ENCODE measurements around the gene THRB.
A peak's percentile ranks its signal among the peaks of the same experiment; 100 is the strongest.

The THRB gene

GRCh38 chr3:24374801-24375200 lies 119.8 kb downstream of the THRB start:
- no peak for DNase-seq

- DNase-seq: no peak
Measured at GRCh38 chr3:24373198-24373959, 121.3 kb downstream of the THRB start.

- DNase-seq: no peak
Measured at GRCh38 chr3:24372559-24373197, 122.0 kb downstream of the THRB start.

- DNase-seq: no peak
Measured at GRCh38 chr3:24370352-24371090, 124.1 kb downstream of the THRB start.

- DNase-seq: no peak
Measured at GRCh38 chr3:24368605-24369004, 126.0 kb downstream of the THRB start.

GRCh38 chr3:24367664-24368264 lies 126.9 kb downstream of the THRB start:
- no peak for DNase-seq

GRCh38 chr3:24367216-24367615 lies 127.4 kb downstream of the THRB start:
- no peak for DNase-seq

- DNase-seq: peak; percentile 61
Measured at GRCh38 chr3:24365168-24365567, 129.5 kb downstream of the THRB start.

- DNase-seq: no peak
Measured at GRCh38 chr3:24364359-24364758, 130.3 kb downstream of the THRB start.

- DNase-seq: no peak
Measured at GRCh38 chr3:24363242-24363641, 131.4 kb downstream of the THRB start.

- no peak for DNase-seq
Measured at GRCh38 chr3:24361623-24362022, 133.0 kb downstream of the THRB start.

- no peak for DNase-seq
Measured at GRCh38 chr3:24360957-24361356, 133.7 kb downstream of the THRB start.

- DNase-seq: no peak
Measured at GRCh38 chr3:24359645-24360462, 134.8 kb downstream of the THRB start.

- no peak for DNase-seq
Measured at GRCh38 chr3:24359102-24359501, 135.5 kb downstream of the THRB start.

GRCh38 chr3:24357635-24358034 lies 137.0 kb downstream of the THRB start:
- no peak for DNase-seq

GRCh38 chr3:24355806-24356205 lies 138.8 kb downstream of the THRB start:
- DNase-seq: peak; percentile 15

- DNase-seq: no peak
Measured at GRCh38 chr3:24354230-24354629, 140.4 kb downstream of the THRB start.

- no peak for DNase-seq
Measured at GRCh38 chr3:24352893-24353553, 141.6 kb downstream of the THRB start.

- DNase-seq: peak; percentile 56
Measured at GRCh38 chr3:24351779-24352469, 142.7 kb downstream of the THRB start.

- DNase-seq: no peak
Measured at GRCh38 chr3:24349367-24350019, 145.2 kb downstream of the THRB start.

GRCh38 chr3:24348348-24348747 lies 146.3 kb downstream of the THRB start:
- DNase-seq: no peak

Data from fibroblast of upper back skin (primary cell).